Brain microvascular endothelial cell (primary cell): Measurements from ENCODE around the gene COMMD4.

Source experiments
- DNase-seq: peaks from one replicate; pipeline ENCODE4 v3.0.0-alpha.2; 2020
- H3K27ac ChIP-seq: fragments of 250-450 bp; sonication (Bioruptor Pico); 2 replicates; pipeline ENCODE4 v1.5.1; 2020; ENCODE audit warnings: mild to moderate bottlenecking, moderate library complexity
- H3K27me3 ChIP-seq: fragments of 250-450 bp; sonication (Bioruptor Pico); replicated peaks from 2 replicates; pipeline ENCODE4 v1.5.1; 2020; ENCODE audit warnings: mild to moderate bottlenecking
- H3K36me3 ChIP-seq: fragments of 250-450 bp; sonication (Bioruptor Pico); replicated peaks from 2 replicates; pipeline ENCODE4 v1.5.1; 2020; ENCODE audit warnings: mild to moderate bottlenecking
- H3K4me3 ChIP-seq: 2 replicates; pipeline ENCODE4 v1.5.1; 2011; ENCODE audit warnings: low read depth, mild to moderate bottlenecking, control low read depth, low read length, moderate library complexity
- CTCF ChIP-seq: IDR thresholded peaks from 2 replicates; pipeline ENCODE4 v1.5.1; 2011; ENCODE audit warnings: low read depth, mild to moderate bottlenecking, moderate library complexity, low read length, control low read depth, inconsistent platforms; ENCODE audit errors: missing control alignments
- in situ Hi-C: cut with HindIII; loops from 2 replicates; pipeline ENCODE4 v1.10.0; 2017; ENCODE audit warnings: low sequenced_read_pairs, low pct_ligation_motif_present

The COMMD4 gene

GRCh38 chr15:75355369-75355768, 19.5 kb downstream of the COMMD4 start:
- in situ Hi-C loops: no loop called here

GRCh38 chr15:75356006-75356405, 20.1 kb downstream of the COMMD4 start:
- no peak for DNase-seq
- H3K27me3 ChIP-seq: no peaks in the 10 kb centered on the region
- no peak for TF ChIP-seq CTCF
- H3K4me3 ChIP-seq: no peak overlapping the region
- H3K36me3 ChIP-seq: peaks cover 31% of the 10 kb centered on the region
- H3K27ac ChIP-seq: no peak overlapping the region
- in situ Hi-C loops: no loop called here

More at GRCh38 chr15:75355369-75355768, 19.5 kb downstream of the COMMD4 start:
- no peak for DNase-seq
- H3K4me3 ChIP-seq: no peak overlapping the region
- H3K27ac ChIP-seq: no peak overlapping the region
- no peaks in the 10 kb centered on the region for H3K27me3 ChIP-seq
- H3K36me3 ChIP-seq: peaks cover 28% of the 10 kb centered on the region
- no peak for TF ChIP-seq CTCF

DNA sequence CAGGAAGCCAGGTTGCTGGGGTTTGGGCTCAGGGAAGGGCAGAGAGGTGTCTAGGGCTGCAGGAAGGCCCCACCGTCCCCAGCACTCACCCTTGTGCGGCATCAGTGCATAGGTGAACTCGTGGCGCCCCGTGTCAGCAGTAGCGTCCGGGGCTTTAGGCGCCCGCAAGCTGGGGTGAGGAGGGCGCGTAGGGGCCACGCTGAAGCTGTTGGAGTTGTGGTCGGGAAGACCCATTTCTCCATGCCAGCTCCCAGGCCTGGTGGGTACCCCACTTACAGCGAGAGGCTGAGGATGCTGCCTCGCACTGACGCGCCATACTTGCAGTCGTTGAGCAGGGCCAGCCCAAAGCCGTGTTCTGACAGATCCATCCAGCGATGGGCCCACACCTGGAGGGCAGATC, 20.7 kb downstream of the COMMD4 start:
- H3K27me3 ChIP-seq: no peaks in the 10 kb centered on the region
- H3K27ac ChIP-seq: no peak overlapping the region
- DNase-seq: no peak
- TF ChIP-seq CTCF: no peak
- in situ Hi-C loops: no loop called here
- H3K36me3 ChIP-seq: peaks cover 34% of the 10 kb centered on the region
- H3K4me3 ChIP-seq: no peak overlapping the region

DNA sequence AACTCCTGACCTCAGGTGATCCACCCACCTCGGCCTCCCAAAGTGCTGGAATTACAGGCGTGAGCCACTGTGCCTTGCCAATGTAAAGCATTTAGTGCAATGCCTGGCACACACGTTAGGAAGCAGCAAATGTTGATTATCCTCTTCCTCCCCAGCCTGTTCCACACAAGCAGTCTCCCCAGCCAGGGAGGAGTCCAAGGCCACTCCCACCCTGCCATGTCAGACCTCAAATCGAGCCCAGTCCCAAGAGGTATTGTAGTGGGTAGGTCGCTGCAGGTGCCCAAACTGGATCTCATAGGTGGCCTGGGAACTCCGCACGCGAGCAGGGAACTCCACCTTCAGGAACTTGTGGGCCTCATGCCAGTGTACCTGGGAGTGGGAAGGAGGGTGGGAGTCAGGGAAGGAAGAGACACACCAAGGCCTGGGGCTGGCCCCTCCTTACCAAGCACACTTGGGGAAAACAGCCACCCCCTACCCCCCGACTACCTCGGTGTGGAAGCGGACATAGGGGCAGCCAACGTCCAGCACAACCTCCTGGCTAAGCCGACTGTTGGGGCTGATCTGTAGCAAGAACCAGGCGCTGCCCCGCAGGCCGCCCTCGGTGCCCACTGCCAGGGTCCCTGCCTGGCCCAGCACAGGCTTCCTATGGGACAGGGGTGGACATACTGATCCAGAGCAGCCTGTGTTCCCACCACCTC, 22.3 kb downstream of the COMMD4 start:
- no peak for TF ChIP-seq CTCF
- in situ Hi-C loops: no loop called here
- no peak overlapping the region for H3K4me3 ChIP-seq
- H3K36me3 ChIP-seq: peaks cover 45% of the 10 kb centered on the region
- DNase-seq: no peak
- no peak overlapping the region for H3K27ac ChIP-seq
- no peaks in the 10 kb centered on the region for H3K27me3 ChIP-seq

DNA sequence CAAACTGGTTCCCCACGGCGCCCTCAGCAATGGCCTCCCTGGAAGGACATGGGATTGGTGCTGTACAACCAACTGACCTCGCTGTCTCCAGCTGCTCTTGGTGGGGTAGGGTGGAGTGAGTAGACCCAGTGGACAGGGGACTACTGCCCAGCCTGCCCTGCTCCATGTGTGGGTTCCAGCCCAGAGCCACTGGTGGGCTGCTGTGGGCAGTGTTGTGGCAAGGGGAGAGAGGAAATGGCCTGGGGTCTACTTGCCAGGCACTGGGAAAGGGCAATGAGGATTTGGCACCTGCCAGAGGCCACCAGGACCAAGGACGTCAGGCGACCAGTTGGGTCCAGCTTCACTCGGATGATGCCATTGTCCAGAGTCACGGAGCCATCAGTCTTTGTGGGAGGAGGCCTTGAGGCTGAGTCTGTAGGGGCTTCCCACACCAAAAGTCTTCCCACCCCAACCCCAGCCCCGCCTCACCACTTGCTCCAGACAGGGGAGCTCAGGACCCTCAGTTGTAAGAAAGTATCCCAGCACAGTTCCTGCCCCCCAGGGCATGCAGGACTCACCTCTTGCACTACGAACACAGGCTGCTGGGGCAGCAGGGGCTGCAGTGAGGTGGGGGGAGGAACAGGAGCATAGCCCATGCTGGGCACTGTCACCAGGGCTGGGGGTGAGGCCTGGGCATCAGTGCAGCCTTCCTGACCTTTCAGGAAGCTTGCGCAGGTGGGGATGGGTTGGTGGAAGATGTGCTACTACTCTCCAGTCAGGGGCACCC, 23.1 kb downstream of the COMMD4 start:
- H3K27ac ChIP-seq: no peak overlapping the region
- in situ Hi-C loops: no loop called here
- no peak overlapping the region for H3K4me3 ChIP-seq
- no peaks in the 10 kb centered on the region for H3K27me3 ChIP-seq
- H3K36me3 ChIP-seq: peaks cover 47% of the 10 kb centered on the region
- no peak for TF ChIP-seq CTCF
- DNase-seq: no peak
